IMR-90 (cell line): ENCODE measurements around the gene IQCK. TPM values are rescaled to one million over a fixed set of nuclear protein-coding genes. Genes with fewer than 3 reads are reported as not detected.

ENCODE experiments used
- ATAC-seq: fragments of 200-7000 bp; cut with Tn5 transposase; 2 replicates; pipeline ENCODE4 v1.9.1; 2020; ENCODE audit warnings: low read depth, mild to moderate bottlenecking, moderate library complexity
- BruUV-seq: library from RNA; stranded (reverse); fragments of 400-500 nt; replicated peaks from 2 replicates; lab custom pipeline; 2021; lab: Mats Ljungman, UMichigan
- CTCF ChIA-PET: fragments of 300-600 bp; formaldehyde crosslinking; extraction: SDS; loops from one replicate; lab custom pipeline; 2021; ENCODE audit warnings: antibody characterized with exemption; lab: Yijun Ruan, JAX
- POLR2A ChIA-PET: fragments of 300-600 bp; sonication (Branson Sonifier 250); formaldehyde crosslinking; loops from one replicate; lab custom pipeline; 2022; ENCODE audit warnings: antibody characterized with exemption; ENCODE audit not compliant: unreplicated experiment; lab: Charles Lee
- DNase-seq: peaks from one replicate; pipeline ENCODE4 v3.0.0; 2013
- H2AFZ ChIP-seq: replicated peaks from 2 replicates; pipeline ENCODE3; 2013; ENCODE audit warnings: low read length, mild to moderate bottlenecking; ENCODE audit not compliant: poor library complexity
- H2AK5ac ChIP-seq: 2 replicates; pipeline ENCODE4 v1.6.1; 2013; ENCODE audit warnings: low read depth, low read length, inconsistent platforms
- H2AK9ac ChIP-seq: replicated peaks from 2 replicates; pipeline ENCODE3; 2013; ENCODE audit warnings: mild to moderate bottlenecking, low read depth, low read length, moderate library complexity; ENCODE audit not compliant: poor library complexity
- H2BK120ac ChIP-seq: 2 replicates; pipeline ENCODE4 v1.6.1; 2013; ENCODE audit warnings: low read depth, low read length, inconsistent platforms
- H2BK15ac ChIP-seq: 3 replicates; pipeline ENCODE4 v1.6.1; 2013; ENCODE audit warnings: low read depth, low read length, inconsistent platforms
- H2BK20ac ChIP-seq: 2 replicates; pipeline ENCODE4 v1.6.1; 2013; ENCODE audit warnings: low read depth, mild to moderate bottlenecking, inconsistent platforms, low read length, moderate library complexity
- H2BK5ac ChIP-seq: 2 replicates; pipeline ENCODE4 v1.6.1; 2013; ENCODE audit warnings: mild to moderate bottlenecking, low read depth, low read length, inconsistent platforms; ENCODE audit not compliant: poor library complexity, severe bottlenecking
- H3K14ac ChIP-seq: replicated peaks from 2 replicates; pipeline ENCODE4 v1.6.1; 2013; ENCODE audit warnings: low read depth, low read length, inconsistent platforms
- H3K18ac ChIP-seq: 2 replicates; pipeline ENCODE4 v1.6.1; 2013; ENCODE audit warnings: low read depth, low read length, control low read depth
- H3K23ac ChIP-seq: 2 replicates; pipeline ENCODE4 v1.6.1; 2013; ENCODE audit warnings: low read depth, low read length, inconsistent platforms
- H3K27ac ChIP-seq: 2 replicates; pipeline ENCODE4 v1.5.1; 2013; ENCODE audit warnings: mild to moderate bottlenecking, control low read depth, low read length; ENCODE audit not compliant: insufficient read depth
- H3K27me3 ChIP-seq: 2 replicates; pipeline ENCODE4 v1.6.1; 2013; ENCODE audit warnings: low read length; ENCODE audit not compliant: control insufficient read depth, insufficient read depth
- H3K36me3 ChIP-seq: 2 replicates; pipeline ENCODE4 v1.6.1; 2013; ENCODE audit warnings: low read length, mixed read lengths; ENCODE audit not compliant: control insufficient read depth, insufficient read depth
- H3K4ac ChIP-seq: 2 replicates; pipeline ENCODE4 v1.6.1; 2013; ENCODE audit warnings: low read depth, low read length, inconsistent platforms
- H3K4me1 ChIP-seq: 2 replicates; pipeline ENCODE4 v1.6.1; 2013; ENCODE audit warnings: low read length, mixed read lengths; ENCODE audit not compliant: control insufficient read depth, insufficient read depth
- H3K4me2 ChIP-seq: 2 replicates; pipeline ENCODE4 v1.6.1; 2013; ENCODE audit warnings: low read depth, mild to moderate bottlenecking, control low read depth, low read length, moderate library complexity
- H3K4me3 ChIP-seq: 2 replicates; pipeline ENCODE4 v1.5.1; 2013; ENCODE audit warnings: low read depth, mild to moderate bottlenecking, control low read depth, low read length, moderate library complexity; ENCODE audit not compliant: insufficient read depth
- H3K56ac ChIP-seq: 2 replicates; pipeline ENCODE4 v1.6.1; 2013; ENCODE audit warnings: low read length, inconsistent platforms; ENCODE audit not compliant: insufficient read depth; ENCODE audit errors: extremely low read depth
- H3K79me1 ChIP-seq, 2 experiments: 2 replicates each; pipeline ENCODE4 v1.6.1; 2013; ENCODE audit warnings: low read length in 2 of 2, inconsistent platforms in 1 of 2, low read depth in 1 of 2
- H3K9ac ChIP-seq: 2 replicates; pipeline ENCODE4 v1.6.1; 2013; ENCODE audit warnings: low read depth, low read length, control low read depth
- H3K9me1 ChIP-seq: 2 replicates; pipeline ENCODE4 v1.6.1; 2013; ENCODE audit warnings: low read length, inconsistent platforms; ENCODE audit not compliant: insufficient read depth
- H3K9me3 ChIP-seq: 2 replicates; pipeline ENCODE4 v1.6.1; 2013; ENCODE audit warnings: low read length; ENCODE audit not compliant: control insufficient read depth, insufficient read depth
- H4K20me1 ChIP-seq: 2 replicates; pipeline ENCODE4 v1.6.1; 2013; ENCODE audit warnings: low read length, inconsistent platforms; ENCODE audit not compliant: insufficient read depth
- H4K5ac ChIP-seq: 2 replicates; pipeline ENCODE4 v1.6.1; 2013; ENCODE audit warnings: mild to moderate bottlenecking, low read depth, low read length, control low read depth
- H4K8ac ChIP-seq, 2 experiments: 2 replicates each; pipeline ENCODE4 v1.6.1; 2013; ENCODE audit warnings: low read depth in 2 of 2, low read length in 2 of 2, control low read depth in 1 of 2, inconsistent platforms in 1 of 2
- H4K91ac ChIP-seq: 2 replicates; pipeline ENCODE4 v1.6.1; 2013; ENCODE audit warnings: low read depth, low read length, inconsistent platforms; ENCODE audit not compliant: insufficient read depth
- BHLHE40 ChIP-seq: fragments of 150-350 bp; IDR thresholded peaks from 2 replicates; pipeline ENCODE4 v1.6.1; 2016; ENCODE audit warnings: mild to moderate bottlenecking, low read depth, low read length
- CEBPB ChIP-seq: IDR thresholded peaks from 2 replicates; pipeline ENCODE4 v1.6.1; 2012; ENCODE audit warnings: low read depth, low read length, improper control_type of control experiment
- CHD1 ChIP-seq: IDR thresholded peaks from 2 replicates; pipeline ENCODE4 v1.6.1; 2012; ENCODE audit warnings: low read depth, low read length, improper control_type of control experiment
- FOS ChIP-seq: fragments of 150-350 bp; IDR thresholded peaks from 2 replicates; pipeline ENCODE4 v1.6.1; 2016; ENCODE audit warnings: low read depth, low read length
- MAZ ChIP-seq: IDR thresholded peaks from 2 replicates; pipeline ENCODE4 v1.6.1; 2012; ENCODE audit warnings: low read depth, mild to moderate bottlenecking, low read length, improper control_type of control experiment, moderate library complexity, borderline replicate concordance
- MXI1 ChIP-seq: IDR thresholded peaks from 2 replicates; pipeline ENCODE4 v1.6.1; 2012; ENCODE audit warnings: low read depth, mild to moderate bottlenecking, low read length, moderate library complexity, borderline replicate concordance
- NFE2L2 ChIP-seq: fragments of 150-350 bp; IDR thresholded peaks from 2 replicates; pipeline ENCODE4 v1.6.1; 2016; ENCODE audit warnings: low read depth, mild to moderate bottlenecking, low read length
- RFX5 ChIP-seq: IDR thresholded peaks from 2 replicates; pipeline ENCODE4 v1.8.0; 2012; ENCODE audit warnings: low read depth, mild to moderate bottlenecking, low read length, moderate library complexity
- whole genome bisulfite sequencing, 2 experiments: methylation state at CpG; one replicate each; pipeline versions ENCODE4 v1.1.5 to v1.1.7; 2013; ENCODE audit warnings: missing lambda C conversion rate in 2 of 2; ENCODE audit not compliant: insufficient read length in 1 of 2; ENCODE audit errors: extremely low coverage in 2 of 2; 5-methylcytosine and 5-hydroxymethylcytosine counted together
- dilution Hi-C: fragments of 300-500 bp; cut with HindIII; formaldehyde crosslinking; loops from one replicate; pipeline ENCODE4 v1.14.3; 2018; ENCODE audit warnings: low sequenced_read_pairs; ENCODE audit not compliant: unreplicated experiment
- in situ Hi-C: fragments of 300-500 bp; cut with MboI; formaldehyde crosslinking; loops from 3 replicates; pipeline ENCODE4 v1.14.3; 2019; ENCODE audit warnings: low sequenced_read_pairs, inconsistent platforms, mixed read lengths
- intact Hi-C: fragments of 100-400 bp; cut with micrococcal nuclease; formaldehyde crosslinking; loops from 2 replicates; pipeline ENCODE4 v1.10.0; 2022
- polyA plus RNA-seq, 3 experiments: library from polyadenylated mRNA; depleted of rRNA; stranded (reverse); fragments of >200 nt; gene quantifications; 2 replicates each; pipeline ENCODE4 v1.2.3, GENCODE V29; 2012; ENCODE audit warnings: low replicate concordance in 1 of 3
- total RNA-seq: library from RNA; depleted of rRNA; stranded (reverse); fragments of >200 nt; gene quantifications from 2 replicates; pipeline ENCODE4 v1.2.3, GENCODE V29; 2012
- TF ChIP-seq, protein P1 (sequence below): fragments of 150-350 bp; IDR thresholded peaks from 2 replicates; pipeline ENCODE4 v1.6.1; 2016; ENCODE audit warnings: low read depth, mild to moderate bottlenecking, low read length, moderate library complexity, borderline replicate concordance
- TF ChIP-seq, protein P2 (sequence below): fragments of 150-350 bp; IDR thresholded peaks from 2 replicates; pipeline ENCODE4 v1.6.1; 2017; ENCODE audit warnings: mild to moderate bottlenecking, antibody characterized with exemption, low read length, low read depth
- TF ChIP-seq, protein P3 (sequence below): conservative IDR thresholded peaks from 2 replicates; pipeline ENCODE4 v1.5.1; 2012; ENCODE audit warnings: mild to moderate bottlenecking, low read depth, low read length, improper control_type of control experiment

IQCK gene
- total and polyA plus RNA-seq, 2 of the 4 experiments (the other 2 are of a cell fraction) = 4.1 to 5.4 TPM

DNA sequence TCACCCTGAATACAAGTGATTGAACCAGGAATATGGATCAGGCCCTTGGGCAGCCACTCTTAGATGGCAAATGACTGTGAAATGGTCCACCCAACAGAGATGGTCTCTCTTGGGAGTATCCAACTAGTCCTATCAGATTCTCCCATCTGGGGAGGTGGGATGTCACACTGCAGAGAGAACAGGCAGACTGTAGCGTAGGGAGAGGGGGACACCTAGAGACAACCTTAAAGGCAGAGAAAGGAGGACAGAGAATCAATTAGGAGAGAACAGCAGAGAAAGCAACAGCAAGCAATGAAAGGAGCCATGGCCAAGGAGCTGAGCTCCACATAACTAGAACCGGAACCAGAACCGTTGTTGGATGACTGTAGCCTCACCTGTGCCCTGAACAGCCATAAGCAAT, 37.2 kb downstream of the IQCK start:
- no peak overlapping the region for H2AFZ ChIP-seq
- H4K5ac ChIP-seq = no peak overlapping the region
- no TSS peak for BruUV-seq
- no peak overlapping the region; the same call in 1 of the 2 replicates for H3K14ac ChIP-seq
- H4K8ac ChIP-seq = no peak overlapping the region
- H2AK9ac ChIP-seq = peak overlapping the region; percentile 11
- intact Hi-C loops (loop anchor here (5.0 kb wide), 1 partner anchor 62 kb away; no protein-coding TSS in a partner anchor), dilution Hi-C loops (no loop called here), in situ Hi-C loops (no loop called here)
- no peaks in the 10 kb centered on the region for H4K20me1 ChIP-seq
- no peak overlapping the region for H3K27ac ChIP-seq
- no peaks in the 10 kb centered on the region for H3K27me3 ChIP-seq
- H3K4me2 ChIP-seq = no peak overlapping the region
- 0 out of 2 replicates have a peak overlapping the region, but pooled peaks have one; percentile 37 for H3K23ac ChIP-seq
- H3K9ac ChIP-seq = no peak overlapping the region
- H3K79me1 ChIP-seq = no peaks in the 10 kb centered on the region
- peak overlapping the region; percentile 31 for H3K4ac ChIP-seq
- no peak for DNase-seq
- peak overlapping the region; percentile 43; the same call in 1 of the 2 replicates for H3K18ac ChIP-seq
- H2BK20ac ChIP-seq = peak overlapping the region; percentile 84
- H3K9me1 ChIP-seq = peaks cover 6% of the 10 kb centered on the region; the same call in 1 of the 2 replicates
- H3K9me3 ChIP-seq = no peaks in the 10 kb centered on the region
- peak overlapping the region; percentile 8 for H2BK120ac ChIP-seq
- peak overlapping the region; percentile 48 for H2AK5ac ChIP-seq
- H3K56ac ChIP-seq = no peak overlapping the region
- WGBS, 2 experiments = 100% methylated on average over 3 of the region's 3 CpGs; no CpG with 5 or more reads in 1 of the 2 experiments
- TF ChIP-seq RFX5 = no peak
- TF ChIP-seq, protein P1, sequence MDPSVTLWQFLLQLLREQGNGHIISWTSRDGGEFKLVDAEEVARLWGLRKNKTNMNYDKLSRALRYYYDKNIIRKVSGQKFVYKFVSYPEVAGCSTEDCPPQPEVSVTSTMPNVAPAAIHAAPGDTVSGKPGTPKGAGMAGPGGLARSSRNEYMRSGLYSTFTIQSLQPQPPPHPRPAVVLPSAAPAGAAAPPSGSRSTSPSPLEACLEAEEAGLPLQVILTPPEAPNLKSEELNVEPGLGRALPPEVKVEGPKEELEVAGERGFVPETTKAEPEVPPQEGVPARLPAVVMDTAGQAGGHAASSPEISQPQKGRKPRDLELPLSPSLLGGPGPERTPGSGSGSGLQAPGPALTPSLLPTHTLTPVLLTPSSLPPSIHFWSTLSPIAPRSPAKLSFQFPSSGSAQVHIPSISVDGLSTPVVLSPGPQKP = no peak
- TF ChIP-seq, protein P2, sequence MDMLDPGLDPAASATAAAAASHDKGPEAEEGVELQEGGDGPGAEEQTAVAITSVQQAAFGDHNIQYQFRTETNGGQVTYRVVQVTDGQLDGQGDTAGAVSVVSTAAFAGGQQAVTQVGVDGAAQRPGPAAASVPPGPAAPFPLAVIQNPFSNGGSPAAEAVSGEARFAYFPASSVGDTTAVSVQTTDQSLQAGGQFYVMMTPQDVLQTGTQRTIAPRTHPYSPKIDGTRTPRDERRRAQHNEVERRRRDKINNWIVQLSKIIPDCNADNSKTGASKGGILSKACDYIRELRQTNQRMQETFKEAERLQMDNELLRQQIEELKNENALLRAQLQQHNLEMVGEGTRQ = no peak
- no peak for TF ChIP-seq CEBPB
- no peak for TF ChIP-seq MAZ
- TF ChIP-seq FOS = no peak
- TF ChIP-seq, protein P3, sequence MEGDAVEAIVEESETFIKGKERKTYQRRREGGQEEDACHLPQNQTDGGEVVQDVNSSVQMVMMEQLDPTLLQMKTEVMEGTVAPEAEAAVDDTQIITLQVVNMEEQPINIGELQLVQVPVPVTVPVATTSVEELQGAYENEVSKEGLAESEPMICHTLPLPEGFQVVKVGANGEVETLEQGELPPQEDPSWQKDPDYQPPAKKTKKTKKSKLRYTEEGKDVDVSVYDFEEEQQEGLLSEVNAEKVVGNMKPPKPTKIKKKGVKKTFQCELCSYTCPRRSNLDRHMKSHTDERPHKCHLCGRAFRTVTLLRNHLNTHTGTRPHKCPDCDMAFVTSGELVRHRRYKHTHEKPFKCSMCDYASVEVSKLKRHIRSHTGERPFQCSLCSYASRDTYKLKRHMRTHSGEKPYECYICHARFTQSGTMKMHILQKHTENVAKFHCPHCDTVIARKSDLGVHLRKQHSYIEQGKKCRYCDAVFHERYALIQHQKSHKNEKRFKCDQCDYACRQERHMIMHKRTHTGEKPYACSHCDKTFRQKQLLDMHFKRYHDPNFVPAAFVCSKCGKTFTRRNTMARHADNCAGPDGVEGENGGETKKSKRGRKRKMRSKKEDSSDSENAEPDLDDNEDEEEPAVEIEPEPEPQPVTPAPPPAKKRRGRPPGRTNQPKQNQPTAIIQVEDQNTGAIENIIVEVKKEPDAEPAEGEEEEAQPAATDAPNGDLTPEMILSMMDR = no peak
- TF ChIP-seq NFE2L2 = no peak
- TF ChIP-seq CHD1 = no peak
- TF ChIP-seq MXI1 = no peak
- no peak for TF ChIP-seq BHLHE40
- ATAC-seq = no peak
- no peaks in the 10 kb centered on the region for H3K36me3 ChIP-seq
- H4K91ac ChIP-seq = peak overlapping the region; percentile 46
- ChIA-PET POLR2A (no interaction called here), CTCF (interaction anchor here (0.5 to 0.6 kb wide), 2 partner anchors 156 to 313 kb away, joined by 3 read pairs; no protein-coding TSS in a partner anchor)
- no peak overlapping the region for H2BK5ac ChIP-seq
- H3K4me1 ChIP-seq = peaks cover 7% of the 10 kb centered on the region
- peak overlapping the region; percentile 11; the same call in 1 of the 3 replicates for H2BK15ac ChIP-seq
- H3K4me3 ChIP-seq = no peak overlapping the region
